ENCODE data around the gene RXRB. TPM values are rescaled to one million over a fixed set of nuclear protein-coding genes. Genes with fewer than 3 reads are reported as not detected.

Gene RXRB
- polyA plus RNA-seq, 1 donor (not counting 4 experiments of a cell fraction or from before 2014, with no cell fraction given), result 23.2 TPM

DNA sequence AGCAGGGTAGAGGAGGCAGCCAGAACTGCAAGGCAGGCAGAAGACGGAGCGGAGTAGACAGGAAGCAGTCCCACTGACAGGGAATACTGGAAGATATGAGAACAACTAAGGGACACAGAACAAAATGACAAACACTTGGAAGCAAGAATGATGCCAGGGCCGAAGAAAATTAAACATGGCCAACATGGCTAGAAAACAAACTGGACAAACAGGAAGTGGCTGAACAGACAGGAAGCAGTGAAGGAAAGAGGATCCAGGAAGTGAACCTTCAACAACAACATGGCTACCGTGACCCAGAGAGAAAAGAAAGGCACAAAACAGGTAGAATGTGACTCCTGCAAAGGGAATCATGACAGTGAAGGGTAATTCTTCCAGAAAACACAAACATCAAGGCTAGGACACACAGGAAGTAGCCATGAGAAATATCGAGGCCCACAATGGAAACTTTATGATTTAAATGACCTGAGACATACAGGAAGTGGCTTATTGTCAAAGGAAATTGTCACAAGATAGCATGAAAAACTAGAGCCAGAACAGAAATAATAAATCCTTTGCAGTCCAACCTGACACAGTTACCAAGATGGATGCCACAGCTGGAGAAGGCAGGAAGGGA is 17.3 kb downstream of the RXRB start:
- H3K9me3 ChIP-seq (ENCODE audit: control insufficient read depth, low read depth, low read length), result no peaks in the 10 kb centered on the region
- dilution Hi-C loops (cut with MboI; ENCODE audit: extremely low pct_ligation_motif_present, low sequenced_read_pairs), result no loop called here
- DNase-seq (ENCODE audit: low read depth, low spot score) (no peak), FAIRE-seq (no peak)
- H3K27ac ChIP-seq (ENCODE audit: control insufficient read depth, insufficient read depth, low read length), result no peak overlapping the region
- no peaks in the 10 kb centered on the region for H3K4me1 ChIP-seq (ENCODE audit: control insufficient read depth, extremely low read depth, insufficient read depth, low read length)
- H3K9me1 ChIP-seq (ENCODE audit: control insufficient read depth, extremely low read depth, insufficient read depth, low read length), result no peaks in the 10 kb centered on the region
- H2AFZ ChIP-seq (ENCODE audit: control insufficient read depth, low read length), result peak overlapping the region; percentile 79
- no peaks in the 10 kb centered on the region for H3K36me3 ChIP-seq (ENCODE audit: control insufficient read depth in 2 of 2, extremely low read depth in 1 of 2, insufficient read depth in 2 of 2, low read length in 2 of 2)
- no peak overlapping the region for H3K9ac ChIP-seq (ENCODE audit: control insufficient read depth, extremely low read depth, insufficient read depth, low read length)
- H3K27me3 ChIP-seq (ENCODE audit: control insufficient read depth, extremely low read depth, insufficient read depth, low read length), result no peaks in the 10 kb centered on the region
- no peaks in the 10 kb centered on the region for H3K79me2 ChIP-seq (ENCODE audit: control insufficient read depth, insufficient read depth, low read length)
- TF ChIP-seq EZH2 (IDR thresholded peaks at IDR 0.05; ENCODE audit: low read length), result no peak
- TF ChIP-seq, protein P1, sequence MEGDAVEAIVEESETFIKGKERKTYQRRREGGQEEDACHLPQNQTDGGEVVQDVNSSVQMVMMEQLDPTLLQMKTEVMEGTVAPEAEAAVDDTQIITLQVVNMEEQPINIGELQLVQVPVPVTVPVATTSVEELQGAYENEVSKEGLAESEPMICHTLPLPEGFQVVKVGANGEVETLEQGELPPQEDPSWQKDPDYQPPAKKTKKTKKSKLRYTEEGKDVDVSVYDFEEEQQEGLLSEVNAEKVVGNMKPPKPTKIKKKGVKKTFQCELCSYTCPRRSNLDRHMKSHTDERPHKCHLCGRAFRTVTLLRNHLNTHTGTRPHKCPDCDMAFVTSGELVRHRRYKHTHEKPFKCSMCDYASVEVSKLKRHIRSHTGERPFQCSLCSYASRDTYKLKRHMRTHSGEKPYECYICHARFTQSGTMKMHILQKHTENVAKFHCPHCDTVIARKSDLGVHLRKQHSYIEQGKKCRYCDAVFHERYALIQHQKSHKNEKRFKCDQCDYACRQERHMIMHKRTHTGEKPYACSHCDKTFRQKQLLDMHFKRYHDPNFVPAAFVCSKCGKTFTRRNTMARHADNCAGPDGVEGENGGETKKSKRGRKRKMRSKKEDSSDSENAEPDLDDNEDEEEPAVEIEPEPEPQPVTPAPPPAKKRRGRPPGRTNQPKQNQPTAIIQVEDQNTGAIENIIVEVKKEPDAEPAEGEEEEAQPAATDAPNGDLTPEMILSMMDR (optimal IDR thresholded peaks at IDR 0.05 in 1 of 3, IDR thresholded peaks at IDR 0.05 in 1 of 3, conservative IDR thresholded peaks at IDR 0.05 in 1 of 3; ENCODE audit: extremely low read depth in 1 of 3, insufficient read depth in 2 of 3, low read length in 3 of 3), result no peak
- no peaks in the 10 kb centered on the region for H4K20me1 ChIP-seq (ENCODE audit: control insufficient read depth, extremely low read depth, insufficient read depth, low read length)
- no peak overlapping the region for H3K4me3 ChIP-seq (ENCODE audit: control insufficient read depth in 2 of 3, extremely low read depth in 1 of 3, insufficient read depth in 2 of 3, low read depth in 1 of 3, low read length in 3 of 3)
- H3K4me2 ChIP-seq (ENCODE audit: control insufficient read depth, extremely low read depth, insufficient read depth, low read depth, low read length), result no peak overlapping the region

DNA sequence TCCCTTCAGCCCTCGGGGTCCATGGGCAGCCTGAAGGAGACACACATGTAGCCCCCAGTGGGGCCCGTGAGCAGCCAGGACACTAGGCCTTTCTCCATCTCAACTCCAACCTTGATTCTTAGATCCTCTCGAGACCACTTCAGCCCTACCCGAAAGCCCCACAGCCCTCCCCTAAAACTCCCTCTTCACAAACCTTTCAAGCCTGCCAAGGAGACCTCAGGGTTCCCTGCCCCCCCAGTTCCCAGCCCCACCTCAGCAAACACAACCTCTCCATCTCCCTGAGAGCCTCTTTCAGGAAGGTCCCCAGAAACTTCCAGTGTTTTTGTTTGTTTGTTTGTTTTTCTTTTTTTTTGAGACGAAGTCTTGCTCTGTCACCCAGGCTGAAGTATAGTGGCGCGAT is 19.3 kb downstream of the RXRB start:
- Histone ChIP-seq H3K27ac (ENCODE audit: control insufficient read depth, insufficient read depth, low read length) (no peak overlapping the region), H3K9me1 (ENCODE audit: control insufficient read depth, extremely low read depth, insufficient read depth, low read length) (no peaks in the 10 kb centered on the region), H3K27me3 (ENCODE audit: control insufficient read depth, extremely low read depth, insufficient read depth, low read length) (no peaks in the 10 kb centered on the region), H3K4me1 (ENCODE audit: control insufficient read depth, extremely low read depth, insufficient read depth, low read length) (no peaks in the 10 kb centered on the region), H3K4me3 (ENCODE audit: control insufficient read depth in 2 of 3, extremely low read depth in 1 of 3, insufficient read depth in 2 of 3, low read depth in 1 of 3, low read length in 3 of 3) (no peak overlapping the region), H3K9me3 (ENCODE audit: control insufficient read depth, low read depth, low read length) (no peaks in the 10 kb centered on the region), H2AFZ (ENCODE audit: control insufficient read depth, low read length) (no peak overlapping the region), H3K9ac (ENCODE audit: control insufficient read depth, extremely low read depth, insufficient read depth, low read length) (no peak overlapping the region), H3K4me2 (ENCODE audit: control insufficient read depth, extremely low read depth, insufficient read depth, low read depth, low read length) (no peak overlapping the region), H3K79me2 (ENCODE audit: control insufficient read depth, insufficient read depth, low read length) (no peaks in the 10 kb centered on the region), H3K36me3 (ENCODE audit: control insufficient read depth in 2 of 2, extremely low read depth in 1 of 2, insufficient read depth in 2 of 2, low read length in 2 of 2) (no peaks in the 10 kb centered on the region), H4K20me1 (ENCODE audit: control insufficient read depth, extremely low read depth, insufficient read depth, low read length) (no peaks in the 10 kb centered on the region)
- TF ChIP-seq, protein P1 (optimal IDR thresholded peaks at IDR 0.05 in 1 of 3, IDR thresholded peaks at IDR 0.05 in 1 of 3, conservative IDR thresholded peaks at IDR 0.05 in 1 of 3; ENCODE audit: extremely low read depth in 1 of 3, insufficient read depth in 2 of 3, low read length in 3 of 3), result no peak
- no peak for TF ChIP-seq EZH2 (IDR thresholded peaks at IDR 0.05; ENCODE audit: low read length)
- dilution Hi-C loops (cut with MboI; ENCODE audit: extremely low pct_ligation_motif_present, low sequenced_read_pairs), result no loop called here
- DNase-seq (ENCODE audit: low read depth, low spot score) (no peak), FAIRE-seq (no peak)

All from keratinocyte (primary cell).